PC-3 (cell line): Measurements from ENCODE around the gene TRAPPC2L.

Source experiments
- CTCF ChIP-seq: fragments of 300-600 bp; sonication (generic); conservative IDR thresholded peaks from 2 replicates; pipeline ENCODE4 v1.5.1; 2017; ENCODE audit warnings: antibody characterized with exemption, low read depth, mild to moderate bottlenecking, low read length
- EZH2 ChIP-seq: fragments of 300-600 bp; sonication (generic); IDR thresholded peaks from one replicate; pipeline ENCODE4 v1.6.1; 2017; ENCODE audit warnings: antibody characterized with exemption, mild to moderate bottlenecking, low read length; ENCODE audit not compliant: unreplicated experiment

- TF ChIP-seq EZH2, result no peak
- TF ChIP-seq CTCF, result no peak
Measured at GRCh38 chr16:88855176-88855575, 1.8 kb upstream of the TRAPPC2L start.
